NCI-H2107 (cell line): ENCODE data around the gene PRCD.

Experiments used
- DNase-seq: peaks from one replicate; lab custom pipeline; 2025; lab: John Stamatoyannopoulos, UW

PRCD gene, protein sequence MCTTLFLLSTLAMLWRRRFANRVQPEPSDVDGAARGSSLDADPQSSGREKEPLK

DNA sequence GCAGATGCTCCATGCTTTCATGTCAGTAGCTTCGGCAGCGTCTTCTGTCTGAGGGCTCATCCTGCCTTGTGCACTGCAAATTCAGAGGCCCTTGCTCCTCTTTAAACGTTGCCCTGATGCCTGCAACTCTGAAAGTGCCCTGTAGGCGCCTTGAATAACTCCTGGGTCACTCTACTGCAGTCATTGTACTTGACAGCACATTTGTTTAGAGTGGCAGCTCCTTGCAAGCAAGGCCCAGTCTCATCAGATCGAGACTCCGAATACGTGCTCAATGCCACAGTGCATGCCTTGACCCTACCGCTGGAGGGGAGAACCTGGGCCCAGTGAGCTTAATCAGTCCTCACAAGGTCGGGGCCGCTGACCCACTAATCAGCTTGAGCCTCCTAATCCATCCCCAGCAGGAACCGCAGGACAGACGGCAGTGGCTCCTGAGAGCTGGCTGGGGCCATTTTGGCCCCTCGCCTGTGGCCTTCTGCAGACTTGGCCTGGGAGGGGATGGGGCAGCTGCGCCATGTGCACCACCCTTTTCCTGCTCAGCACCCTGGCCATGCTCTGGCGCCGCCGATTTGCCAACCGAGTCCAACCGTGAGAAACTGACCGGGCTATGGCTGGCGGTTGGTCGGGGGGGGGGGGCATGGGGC is at the start of gene PRCD:
TSS of gene PRCD (plus strand) at position 414 of the 641 bp plus-strand sequence. CDS start at position 512, 98 bp downstream.
- DNase-seq: no peak

DNA sequence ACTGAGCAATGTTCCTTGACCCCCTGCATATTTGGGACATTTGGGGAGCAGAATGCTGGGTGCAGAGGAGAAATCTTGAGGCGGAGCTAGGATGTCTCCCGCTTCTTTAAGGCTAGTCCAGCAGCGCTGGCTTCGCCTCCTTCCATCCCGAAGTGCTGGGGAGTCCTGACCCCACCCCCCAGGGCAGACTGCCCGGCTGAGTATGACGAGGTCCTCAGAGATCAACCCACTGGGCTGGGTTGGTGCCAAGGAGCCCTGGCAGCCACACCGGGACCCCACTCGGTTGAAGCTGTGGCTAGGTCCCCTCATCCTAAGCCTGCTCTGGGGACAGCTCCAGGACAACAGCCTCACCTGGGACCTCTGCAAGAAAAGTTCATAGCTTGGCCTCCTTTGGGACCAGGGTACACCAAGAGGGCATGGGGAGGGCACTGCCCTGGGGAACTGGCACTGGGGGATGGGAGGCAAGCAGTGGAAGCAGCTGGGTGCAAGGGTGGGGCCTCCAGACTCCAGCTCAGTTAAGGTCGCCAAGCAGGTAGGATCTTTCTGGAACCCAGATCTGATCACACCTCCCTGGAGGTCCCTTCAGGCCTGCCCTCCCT is 49.6 kb upstream of the PRCD start:
- no peak for DNase-seq

DNA sequence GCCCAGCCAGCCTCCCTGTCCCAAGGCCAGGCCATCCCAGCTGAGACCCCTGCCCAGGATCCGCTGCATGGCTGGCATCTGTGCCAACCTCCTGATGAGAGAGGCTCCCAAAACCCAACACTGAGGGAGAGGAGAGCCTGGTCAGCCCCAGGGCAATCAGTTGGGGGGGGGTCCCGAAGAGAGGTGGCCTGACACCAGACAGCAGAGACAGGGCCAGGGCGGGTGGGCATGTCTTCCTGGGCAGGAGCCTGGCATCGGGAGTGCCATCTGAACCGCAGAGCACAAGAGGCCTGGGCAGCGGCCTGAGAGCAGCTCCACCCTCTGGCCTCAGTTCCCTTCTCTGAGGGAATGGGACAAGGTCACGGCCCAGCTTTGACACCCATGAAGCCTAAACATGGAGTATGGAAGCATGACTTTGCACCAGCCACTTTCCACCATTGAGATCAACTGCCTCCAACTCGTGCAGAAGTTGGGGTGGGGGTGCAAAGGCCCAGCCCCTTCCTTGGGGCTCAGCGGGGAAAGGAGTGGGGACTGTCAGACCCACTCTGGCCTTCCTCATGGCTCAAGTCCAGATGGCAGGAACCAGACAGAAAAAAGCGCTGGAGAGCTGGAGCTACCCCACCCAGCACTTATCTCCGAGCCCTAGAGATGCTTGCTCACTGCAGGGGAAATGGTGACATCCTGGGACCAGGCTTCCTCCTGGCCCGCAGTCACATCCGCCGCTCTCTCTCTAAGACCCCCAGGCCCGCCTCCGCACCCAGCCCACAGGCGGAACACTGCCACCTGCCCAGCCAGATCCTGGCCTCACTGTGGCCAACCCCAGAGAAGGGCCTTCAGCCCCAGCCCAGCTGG is 48.3 kb upstream of the PRCD start:
- no peak for DNase-seq

DNA sequence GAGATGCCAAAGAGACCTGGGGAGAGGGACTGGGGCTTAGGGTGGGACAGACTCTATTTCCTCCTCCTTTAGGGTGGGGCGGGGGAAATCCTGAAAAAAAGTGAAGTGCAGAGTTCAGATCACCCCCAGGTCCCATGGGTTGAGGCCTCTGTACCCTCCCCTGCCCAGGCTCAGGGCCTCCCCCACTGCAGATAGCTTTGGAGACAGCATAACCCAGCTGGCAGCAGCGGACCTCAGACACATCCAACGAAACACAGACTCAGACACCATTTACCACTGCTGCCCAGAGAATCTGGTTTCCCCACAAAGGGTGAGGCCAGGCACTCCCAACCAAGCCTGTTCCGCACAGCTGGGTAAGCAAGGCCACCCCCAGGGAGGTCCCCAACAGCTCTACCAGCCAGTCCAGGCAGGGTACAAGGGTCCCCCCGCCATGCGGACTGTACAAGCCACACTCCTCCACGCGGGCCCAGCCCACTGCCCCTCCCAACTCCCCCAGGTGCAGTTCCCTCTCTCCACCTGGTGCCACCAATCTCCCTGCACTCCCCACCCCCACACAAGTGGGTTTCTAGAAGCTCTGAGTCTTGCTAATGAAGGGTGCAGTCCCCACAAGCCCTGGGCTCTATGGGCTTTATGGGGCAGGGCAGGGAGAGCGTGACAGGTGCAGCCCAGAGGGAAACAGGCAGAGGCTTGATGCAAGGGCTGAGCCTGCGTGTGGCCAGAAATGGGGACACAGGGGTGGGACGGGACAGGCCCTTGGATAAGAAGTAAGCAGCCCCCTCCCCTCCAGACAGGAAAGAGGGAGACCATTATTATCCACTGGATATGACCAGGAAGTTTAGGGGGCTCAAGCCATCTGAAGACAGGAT is 47.5 kb upstream of the PRCD start:
- DNase-seq: peak; percentile 70

DNA sequence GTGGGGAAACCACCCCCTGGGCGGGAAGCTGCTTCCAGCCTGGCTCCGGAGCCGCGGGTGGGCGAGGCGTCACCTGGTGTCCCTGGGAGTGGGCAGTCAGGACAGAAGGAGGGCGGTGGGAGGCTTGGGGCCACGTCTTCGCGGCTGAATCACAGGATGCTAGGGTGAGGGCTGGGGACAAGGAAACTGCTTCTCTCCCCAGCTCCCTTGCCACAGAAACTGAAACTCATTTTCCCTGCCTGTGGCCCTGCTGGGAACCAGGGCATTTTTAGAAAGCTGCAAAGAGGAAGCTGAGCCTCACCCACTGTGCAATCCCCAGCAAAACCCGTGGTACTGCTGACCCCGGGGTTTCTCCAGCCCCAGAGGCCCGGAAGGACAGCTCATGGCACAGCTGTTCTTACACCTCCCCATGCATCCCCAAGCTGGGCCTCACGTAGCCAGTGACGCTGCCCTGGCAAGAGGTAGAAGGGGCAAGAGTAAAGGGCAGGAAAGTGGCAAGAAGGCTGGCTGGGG is 46.8 kb upstream of the PRCD start:
- DNase-seq: no peak

DNA sequence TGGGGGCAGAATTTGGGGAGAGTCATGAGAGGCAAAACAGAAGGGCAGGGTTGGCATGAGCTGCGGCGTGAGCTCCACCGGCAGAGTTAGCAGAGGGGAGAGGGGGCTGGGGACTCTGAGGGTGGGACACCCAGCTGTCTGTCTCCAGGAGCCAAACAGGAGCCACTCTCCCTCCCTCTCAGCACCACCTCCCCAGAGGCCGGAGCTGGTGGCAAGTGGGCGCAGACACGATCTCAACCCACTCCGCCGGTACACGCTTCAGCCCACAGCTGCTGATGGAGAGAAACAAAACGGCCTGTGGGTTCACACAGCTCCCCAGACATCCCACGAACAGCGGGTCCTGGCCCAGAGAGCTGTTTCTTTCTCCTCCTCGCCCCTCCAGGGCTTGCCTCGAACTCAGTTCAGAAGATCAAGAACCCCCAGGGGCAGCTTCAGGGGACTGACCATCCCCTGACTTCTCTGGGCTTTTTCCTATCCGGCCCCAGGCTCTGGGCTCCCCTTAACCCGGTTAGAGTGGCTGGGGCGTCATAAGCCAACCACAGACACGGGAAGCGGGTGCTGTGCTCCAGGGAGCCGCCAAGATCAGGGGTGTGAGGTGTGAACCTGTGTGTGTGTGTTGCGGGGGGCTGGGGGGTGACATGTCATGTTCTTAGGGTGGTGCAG is 46.2 kb upstream of the PRCD start:
- DNase-seq: no peak

DNA sequence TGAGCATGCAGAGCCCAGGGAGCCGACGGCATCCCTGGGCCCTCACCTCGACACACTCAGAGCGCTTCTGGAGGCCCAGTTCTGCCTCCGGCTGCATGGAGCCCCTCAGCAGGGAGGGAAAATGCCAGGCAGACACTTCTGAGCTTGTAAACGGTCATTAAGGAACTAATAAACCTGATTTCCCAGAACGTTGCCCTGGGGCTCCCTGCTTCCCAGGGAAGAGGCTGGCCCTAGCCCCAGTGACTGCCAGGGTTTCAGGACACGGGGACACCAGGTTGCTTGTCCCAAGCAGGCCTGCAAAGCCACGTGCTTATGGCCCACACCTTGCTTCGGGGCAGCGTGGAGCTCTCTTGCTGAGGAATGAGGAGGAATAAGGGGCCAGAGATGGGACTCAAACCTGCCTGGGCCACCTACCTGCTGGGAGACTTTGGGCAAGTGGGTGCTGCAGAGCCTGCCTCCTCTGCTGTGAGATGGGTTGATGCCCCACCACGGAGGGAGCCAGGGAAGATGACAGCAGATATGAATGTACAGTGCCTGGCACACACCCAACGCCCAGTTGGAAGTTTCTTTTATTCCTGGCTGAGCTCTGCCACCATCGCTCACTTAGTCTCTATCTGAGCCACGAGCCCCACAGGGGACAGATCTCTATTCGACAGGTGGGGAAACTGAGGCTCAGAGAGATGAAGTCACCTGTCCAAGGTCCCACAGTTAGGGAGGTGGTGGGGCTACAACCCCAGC is 44.0 kb upstream of the PRCD start:
- DNase-seq: no peak

DNA sequence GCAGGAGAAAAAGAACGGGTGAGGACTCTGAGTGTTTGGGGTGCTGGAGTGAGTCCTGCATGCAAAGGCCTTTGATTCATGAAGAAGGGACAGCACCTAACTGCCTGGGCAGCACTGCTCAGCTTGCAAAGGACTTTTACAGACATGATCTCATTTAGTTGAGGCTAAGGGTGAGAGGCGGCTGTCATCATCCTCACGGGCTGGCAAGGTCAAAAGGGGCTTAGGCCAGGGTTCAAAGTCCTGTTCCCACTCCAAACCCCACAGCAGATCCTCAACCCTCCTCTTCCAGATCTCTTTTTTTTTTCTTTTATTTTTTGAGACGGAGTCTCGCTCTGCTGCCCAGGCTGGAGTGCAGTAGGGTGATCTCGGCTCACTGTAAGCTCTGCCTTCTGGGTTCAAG is 43.4 kb upstream of the PRCD start:
- DNase-seq: no peak

DNA sequence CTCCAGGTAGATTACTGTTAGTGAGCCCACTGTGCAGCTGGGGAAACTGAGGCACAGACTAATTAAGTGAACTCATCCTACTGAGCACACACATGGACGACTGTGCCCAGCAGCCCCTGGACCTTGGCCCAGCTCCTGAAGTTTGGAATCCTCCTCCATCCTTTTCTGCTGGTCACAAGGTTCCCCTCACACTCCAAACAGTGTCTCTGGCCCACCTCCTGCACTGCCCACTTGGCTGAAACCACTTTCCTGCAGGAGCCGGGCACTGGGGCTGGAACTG is 42.2 kb upstream of the PRCD start:
- DNase-seq: no peak

DNA sequence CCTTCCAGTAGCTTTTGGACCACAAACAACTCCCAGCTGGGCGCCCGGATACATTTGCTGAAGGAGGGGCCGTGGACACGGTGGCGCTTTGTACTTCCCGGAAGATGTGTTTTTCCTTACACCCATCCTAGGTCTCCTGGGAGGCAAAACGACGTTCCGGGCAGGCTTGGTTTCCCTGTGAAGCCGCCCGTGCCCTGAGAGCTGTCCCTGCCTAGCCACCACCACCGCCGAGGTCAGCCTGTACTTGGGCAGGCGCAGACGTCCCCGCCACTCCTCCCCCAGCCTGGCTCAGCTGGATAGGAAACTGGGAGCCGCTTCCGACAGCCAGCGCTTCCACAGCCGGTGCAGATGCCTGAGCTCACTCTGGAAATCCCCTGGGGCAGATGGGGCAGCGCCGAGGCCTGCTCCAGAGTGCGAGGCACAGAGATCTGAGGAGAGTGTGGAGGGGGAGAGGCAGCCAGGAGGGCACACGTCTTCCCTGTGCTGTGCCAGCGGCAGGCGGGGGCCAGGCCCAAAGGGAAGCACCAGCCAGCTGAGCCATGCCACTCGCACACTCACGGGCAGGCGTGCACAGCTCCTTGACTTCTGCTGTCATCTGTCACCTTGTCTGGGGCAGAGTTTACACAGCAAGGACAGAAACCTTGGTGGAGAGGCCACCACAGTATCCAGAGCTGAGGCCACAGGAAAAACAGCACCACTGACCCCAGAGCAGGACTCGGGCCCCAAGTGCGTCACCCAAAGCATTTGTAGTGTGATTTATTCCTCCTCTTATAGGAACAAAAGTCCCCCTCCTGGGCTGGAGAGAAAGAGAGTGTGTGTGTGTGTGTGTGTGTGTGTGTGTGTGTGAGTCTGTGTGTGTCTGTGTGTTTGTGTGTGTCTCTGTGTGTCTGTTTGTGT is 41.6 kb upstream of the PRCD start:
- DNase-seq: peak; percentile 65

DNA sequence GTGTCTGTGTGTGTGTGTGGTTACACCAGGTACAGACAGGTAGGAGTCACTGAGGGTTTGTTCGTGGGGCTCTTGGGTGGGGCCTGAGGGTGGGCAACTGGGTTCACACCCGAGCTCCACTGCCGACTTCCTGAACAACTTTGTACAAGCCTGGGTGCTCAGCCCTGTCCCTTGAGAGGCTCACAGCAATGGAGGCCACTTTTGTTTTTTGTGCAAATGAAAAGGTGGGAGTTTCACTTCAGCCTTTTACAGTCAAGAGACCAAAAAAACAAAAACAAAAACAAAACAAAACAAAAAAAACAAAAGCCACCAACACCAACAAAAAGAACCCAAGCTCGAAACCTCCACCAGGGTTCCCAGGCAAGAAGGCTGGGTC is 41.0 kb upstream of the PRCD start:
- DNase-seq: no peak

DNA sequence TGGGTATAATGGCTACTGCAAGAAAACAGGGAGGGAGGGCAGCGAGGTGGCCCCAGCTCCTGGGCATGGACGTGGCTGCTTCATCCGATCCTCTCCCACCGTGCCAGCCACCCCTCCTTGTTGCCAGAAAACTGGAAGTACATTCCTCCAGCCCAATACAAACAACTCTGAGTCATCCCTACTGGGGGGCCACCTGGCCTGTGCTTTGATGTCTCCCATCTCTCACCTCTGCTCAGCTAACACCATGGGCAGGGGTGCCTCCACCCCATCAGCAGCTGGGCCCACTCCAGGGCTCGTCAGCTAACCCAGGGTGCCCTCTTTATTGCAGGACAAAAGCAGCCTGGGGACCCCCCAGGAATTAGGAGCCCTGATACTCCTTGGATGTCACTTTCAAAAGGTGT is 40.6 kb upstream of the PRCD start:
- DNase-seq: no peak

DNA sequence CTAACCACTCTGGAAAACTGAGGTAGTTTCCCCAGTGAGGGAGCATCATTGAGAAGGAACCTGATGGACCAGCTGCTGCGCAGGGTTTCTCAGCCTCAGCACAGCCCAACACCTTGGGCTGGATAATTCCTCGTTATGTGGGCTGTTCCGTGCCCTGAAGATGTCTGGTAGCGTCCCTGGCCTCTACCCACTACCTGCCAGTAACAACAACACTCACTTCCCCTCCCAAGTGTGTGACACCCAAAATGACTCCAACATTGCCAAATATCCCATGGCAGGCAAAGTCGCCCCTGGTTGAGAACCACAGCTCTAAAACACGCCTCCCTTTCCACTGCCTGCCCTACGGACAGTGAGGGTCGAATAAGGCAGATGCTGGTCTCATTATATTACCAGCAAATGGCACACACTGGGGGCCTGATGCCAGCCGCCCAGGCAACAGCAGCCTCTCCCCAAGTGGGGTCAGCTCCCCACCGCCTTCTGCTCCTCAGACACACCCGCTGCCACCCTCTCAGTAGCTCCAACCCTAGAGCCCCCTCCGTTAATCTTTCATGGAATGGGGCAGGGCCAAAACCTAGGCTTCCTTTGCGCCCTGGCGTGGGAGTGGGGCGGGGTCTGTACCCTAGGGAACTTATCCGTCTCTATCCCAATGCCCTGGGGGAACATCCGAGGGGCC is 39.6 kb upstream of the PRCD start:
- no peak for DNase-seq

DNA sequence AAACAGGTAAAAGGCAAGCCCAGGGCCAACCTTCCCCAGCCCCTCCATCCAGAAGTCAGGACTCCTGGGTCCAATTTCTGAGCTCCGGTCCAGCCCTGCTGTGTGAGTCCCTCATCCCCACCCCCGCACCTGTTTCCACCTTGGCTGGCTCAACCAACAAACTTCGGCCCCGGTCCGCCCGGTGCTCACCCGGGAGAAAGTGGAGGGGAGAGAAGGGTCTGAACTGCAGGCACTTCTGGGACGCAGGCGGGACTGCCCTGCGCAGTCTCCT is 39.2 kb upstream of the PRCD start:
- DNase-seq: no peak

DNA sequence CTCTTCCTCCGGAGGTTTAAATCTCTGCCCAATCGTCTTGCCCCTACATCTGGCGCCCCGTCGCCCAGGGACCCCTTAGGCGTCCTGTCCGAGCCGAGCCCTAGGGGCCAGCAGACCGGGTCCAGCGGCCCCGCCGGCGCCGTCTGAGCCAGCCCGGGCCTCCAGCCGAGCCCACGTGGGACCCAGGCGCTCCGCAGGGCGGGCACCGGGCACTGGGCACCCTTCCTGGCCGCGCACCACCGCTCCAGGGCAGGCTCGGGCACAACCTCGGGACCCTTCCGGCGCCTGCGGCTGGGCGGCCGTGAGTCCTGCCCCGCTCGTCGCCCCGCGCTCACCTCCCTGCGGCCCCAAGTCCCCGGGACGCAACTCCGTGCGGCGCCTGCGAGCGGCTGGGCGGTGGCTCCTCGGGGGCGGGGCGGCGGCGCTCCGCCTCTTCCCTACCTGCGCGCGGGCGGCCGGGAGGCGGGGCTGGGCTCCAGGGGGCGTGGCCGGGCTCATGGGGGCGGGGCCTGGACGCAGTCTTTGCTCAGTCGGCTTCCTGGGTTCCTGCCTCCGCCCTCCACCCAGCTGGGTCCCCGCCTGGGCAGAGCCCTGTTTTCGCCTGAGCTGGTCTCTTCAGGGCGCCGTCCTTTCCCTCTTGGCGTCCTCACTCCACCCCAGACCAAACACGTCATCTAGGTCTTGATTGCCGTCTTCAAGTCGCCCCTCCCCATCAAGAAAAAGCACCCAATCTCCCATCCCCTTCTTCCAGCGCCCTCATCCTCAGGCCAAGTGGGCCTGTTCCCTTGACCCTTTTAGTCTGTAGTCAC is 38.6 kb upstream of the PRCD start, which contains the start of gene RHBDF2:
TSS of gene RHBDF2 (minus strand) at position 406 of the 809 bp plus-strand sequence. CDS start 19,899 bp downstream, outside the sequence.
- DNase-seq: peak; percentile 58

DNA sequence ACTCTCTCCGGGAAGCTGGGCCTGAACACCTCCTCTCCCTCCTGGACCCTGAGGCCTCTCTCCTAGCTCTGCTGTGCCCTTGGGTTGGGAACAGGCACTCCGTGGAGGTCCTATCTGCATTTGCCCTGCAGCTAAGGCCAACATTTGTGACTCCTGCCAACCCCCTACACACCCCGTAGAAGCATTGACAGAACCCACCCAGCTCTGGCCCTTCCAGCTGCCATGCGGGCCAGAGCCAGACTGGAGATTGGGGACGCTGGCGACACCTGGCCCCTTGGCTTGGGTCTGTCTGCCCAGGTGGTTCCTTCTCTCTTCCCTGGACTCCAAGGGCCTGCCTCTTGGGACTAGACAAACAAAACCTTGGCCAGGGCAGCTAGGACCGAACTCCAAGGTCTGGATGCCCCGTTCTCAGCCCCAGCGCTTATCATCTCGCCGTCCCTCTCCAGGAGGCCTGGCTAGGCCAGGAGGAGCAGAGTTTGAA is 38.0 kb upstream of the PRCD start:
- DNase-seq: no peak

DNA sequence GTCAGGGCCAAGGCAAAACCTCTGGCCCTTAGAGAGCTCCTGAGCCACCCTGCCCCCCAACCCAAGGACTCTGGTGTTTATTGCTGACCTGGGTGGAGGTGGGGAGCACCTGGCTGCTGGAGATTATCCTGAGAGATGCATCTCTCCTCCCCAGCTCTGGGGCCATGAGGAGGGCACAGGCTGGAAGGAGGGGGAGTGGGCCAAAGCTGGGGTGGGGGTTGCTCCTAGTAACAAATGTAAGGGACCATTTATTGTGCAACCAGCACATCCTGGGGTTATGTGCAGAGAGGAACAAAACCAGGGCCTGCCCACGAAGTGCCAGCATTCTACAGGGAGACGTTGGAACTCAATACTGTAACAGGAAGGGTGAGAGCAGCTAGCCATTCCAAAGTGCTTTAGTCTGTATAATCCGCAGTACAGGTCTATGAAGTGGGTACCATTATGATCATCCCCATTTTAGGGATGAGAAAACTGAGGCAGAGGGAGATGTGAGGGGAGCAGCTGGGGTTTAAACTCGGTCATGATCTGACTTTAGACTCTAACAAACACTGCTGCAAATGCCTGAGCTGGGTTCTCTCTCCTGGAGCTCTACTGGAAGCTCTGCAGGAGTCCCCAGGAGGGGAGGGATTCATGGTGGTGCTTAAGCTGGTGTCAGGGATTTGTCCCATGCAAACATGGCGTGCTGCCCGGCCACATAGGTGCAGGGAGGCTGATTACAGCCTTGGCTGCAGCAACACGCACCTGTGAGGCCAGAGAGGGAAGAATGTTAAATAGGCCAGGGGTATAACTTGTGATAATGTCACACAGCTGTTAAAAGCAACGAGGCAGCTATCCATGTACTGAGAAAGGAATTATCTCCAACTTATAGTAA is 37.3 kb upstream of the PRCD start:
- DNase-seq: no peak
